Uterus (tissue), 2 donors: ENCODE results near the gene NPHP4.

ENCODE experiments used
- POLR2A ChIP-seq, 2 donors: fragments of 450-650 bp; IDR thresholded peaks; one replicate each; pipeline ENCODE4 v1.6.1; 2016; ENCODE audit warnings: antibody characterized with exemption in 2 of 2, mild to moderate bottlenecking in 1 of 2, moderate library complexity in 1 of 2
- TF ChIP-seq, protein P1 (sequence below), 4 experiments: fragments of 200-600 bp in 2 of 4; fragments of 450-650 bp in 2 of 4; sonication (generic) in 2 of 4; IDR thresholded peaks; one replicate each; pipeline ENCODE4 v1.5.1; 2016 to 2019; ENCODE audit warnings: antibody characterized with exemption in 4 of 4, mild to moderate bottlenecking in 2 of 4, moderate library complexity in 1 of 4

GRCh38 chr1:5858246-5858645 is 134.0 kb downstream of the NPHP4 start:
- TF ChIP-seq, protein P1, sequence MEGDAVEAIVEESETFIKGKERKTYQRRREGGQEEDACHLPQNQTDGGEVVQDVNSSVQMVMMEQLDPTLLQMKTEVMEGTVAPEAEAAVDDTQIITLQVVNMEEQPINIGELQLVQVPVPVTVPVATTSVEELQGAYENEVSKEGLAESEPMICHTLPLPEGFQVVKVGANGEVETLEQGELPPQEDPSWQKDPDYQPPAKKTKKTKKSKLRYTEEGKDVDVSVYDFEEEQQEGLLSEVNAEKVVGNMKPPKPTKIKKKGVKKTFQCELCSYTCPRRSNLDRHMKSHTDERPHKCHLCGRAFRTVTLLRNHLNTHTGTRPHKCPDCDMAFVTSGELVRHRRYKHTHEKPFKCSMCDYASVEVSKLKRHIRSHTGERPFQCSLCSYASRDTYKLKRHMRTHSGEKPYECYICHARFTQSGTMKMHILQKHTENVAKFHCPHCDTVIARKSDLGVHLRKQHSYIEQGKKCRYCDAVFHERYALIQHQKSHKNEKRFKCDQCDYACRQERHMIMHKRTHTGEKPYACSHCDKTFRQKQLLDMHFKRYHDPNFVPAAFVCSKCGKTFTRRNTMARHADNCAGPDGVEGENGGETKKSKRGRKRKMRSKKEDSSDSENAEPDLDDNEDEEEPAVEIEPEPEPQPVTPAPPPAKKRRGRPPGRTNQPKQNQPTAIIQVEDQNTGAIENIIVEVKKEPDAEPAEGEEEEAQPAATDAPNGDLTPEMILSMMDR (IDR thresholded peaks at IDR 0.05) = no peak
- TF ChIP-seq POLR2A (IDR thresholded peaks at IDR 0.05) = no peak
